H9 (cell line): ENCODE results near the gene TUBD1. TPM values are rescaled to one million over a fixed set of nuclear protein-coding genes. Genes with fewer than 3 reads are reported as not detected.

Experiments used
- DNase-seq: peaks from one replicate; pipeline ENCODE4 v3.0.0-alpha.2; 2017
- H2AFZ ChIP-seq: one replicate; pipeline ENCODE4 v1.6.1; 2013; ENCODE audit warnings: mild to moderate bottlenecking, low read length, control low read depth, moderate library complexity
- H2AK5ac ChIP-seq: 2 replicates; pipeline ENCODE4 v1.6.1; 2013; ENCODE audit warnings: low read length, control low read depth, mixed read lengths; ENCODE audit not compliant: insufficient read length
- H2BK120ac ChIP-seq: one replicate; pipeline ENCODE4 v1.6.1; 2013; ENCODE audit warnings: low read depth, mild to moderate bottlenecking, low read length, control low read depth, inconsistent platforms; ENCODE audit not compliant: poor library complexity, severe bottlenecking
- H2BK12ac ChIP-seq: 2 replicates; pipeline ENCODE4 v1.6.1; 2013; ENCODE audit warnings: low read length, control low read depth, mixed read lengths, low read depth; ENCODE audit not compliant: insufficient read length
- H2BK15ac ChIP-seq: 2 replicates; pipeline ENCODE4 v1.6.1; 2013; ENCODE audit warnings: low read depth, low read length, control low read depth
- H2BK20ac ChIP-seq: one replicate; pipeline ENCODE4 v1.6.1; 2013; ENCODE audit warnings: low read depth, mild to moderate bottlenecking, low read length, control low read depth, inconsistent platforms; ENCODE audit not compliant: poor library complexity, severe bottlenecking
- H2BK5ac ChIP-seq: 2 replicates; pipeline ENCODE4 v1.6.1; 2013; ENCODE audit warnings: low read length, control low read depth, mixed read lengths; ENCODE audit not compliant: insufficient read length
- H3K14ac ChIP-seq: 2 replicates; pipeline ENCODE4 v1.6.1; 2013; ENCODE audit warnings: low read length, control low read depth; ENCODE audit not compliant: insufficient read depth
- H3K18ac ChIP-seq: 2 replicates; pipeline ENCODE4 v1.6.1; 2013; ENCODE audit warnings: low read depth, mild to moderate bottlenecking, mixed read lengths, low read length, control low read depth; ENCODE audit not compliant: insufficient read length
- H3K23ac ChIP-seq: 2 replicates; pipeline ENCODE4 v1.6.1; 2013; ENCODE audit warnings: low read length, control low read depth, mixed read lengths, low read depth; ENCODE audit not compliant: insufficient read length
- H3K23me2 ChIP-seq: 2 replicates; pipeline ENCODE4 v1.6.1; 2013; ENCODE audit warnings: low read depth, mild to moderate bottlenecking, mixed read lengths, low read length, control low read depth; ENCODE audit not compliant: insufficient read length, poor library complexity, severe bottlenecking
- H3K27ac ChIP-seq: 2 replicates; pipeline ENCODE4 v1.5.1; 2013; ENCODE audit warnings: low read length, control low read depth, mixed read lengths, low read depth; ENCODE audit not compliant: insufficient read length
- H3K27me3 ChIP-seq: 2 replicates; pipeline ENCODE4 v1.6.1; 2013; ENCODE audit warnings: low read length, control low read depth, inconsistent platforms; ENCODE audit not compliant: insufficient read depth
- H3K4ac ChIP-seq: 2 replicates; pipeline ENCODE4 v1.6.1; 2013; ENCODE audit warnings: low read depth, mild to moderate bottlenecking, control low read depth, inconsistent platforms, low read length, moderate library complexity
- H3K4me1 ChIP-seq: 2 replicates; pipeline ENCODE4 v1.6.1; 2013; ENCODE audit warnings: low read length, control low read depth, inconsistent platforms; ENCODE audit not compliant: insufficient read depth
- H3K4me2 ChIP-seq: 2 replicates; pipeline ENCODE4 v1.6.1; 2013; ENCODE audit warnings: low read length, control low read depth, mixed read lengths; ENCODE audit not compliant: insufficient read length, insufficient read depth
- H3K56ac ChIP-seq: 2 replicates; pipeline ENCODE4 v1.6.1; 2013; ENCODE audit warnings: low read depth, mild to moderate bottlenecking, mixed read lengths, low read length, control low read depth; ENCODE audit not compliant: insufficient read length
- H3K79me1 ChIP-seq: 2 replicates; pipeline ENCODE4 v1.6.1; 2013; ENCODE audit warnings: low read depth, mild to moderate bottlenecking, moderate library complexity, low read length, control low read depth, inconsistent platforms; ENCODE audit not compliant: insufficient read depth, poor library complexity, severe bottlenecking
- H3K79me2 ChIP-seq: 2 replicates; pipeline ENCODE4 v1.6.1; 2013; ENCODE audit warnings: low read length, control low read depth, inconsistent platforms; ENCODE audit not compliant: insufficient read depth
- H3K9ac ChIP-seq: 2 replicates; pipeline ENCODE4 v1.6.1; 2013; ENCODE audit warnings: low read length, control low read depth, mixed read lengths; ENCODE audit not compliant: insufficient read length; ENCODE audit errors: extremely low read depth
- H3K9me3 ChIP-seq: one replicate; pipeline ENCODE4 v1.6.1; 2013; ENCODE audit warnings: low read depth, low read length, inconsistent platforms; ENCODE audit not compliant: control insufficient read depth
- H3T11ph ChIP-seq: one replicate; pipeline ENCODE4 v1.6.1; 2013; ENCODE audit warnings: mild to moderate bottlenecking, low read length, control low read depth, inconsistent platforms
- H4K20me1 ChIP-seq: one replicate; pipeline ENCODE4 v1.6.1; 2013; ENCODE audit not compliant: control insufficient read depth, insufficient read length, insufficient read depth
- H4K5ac ChIP-seq: 2 replicates; pipeline ENCODE4 v1.6.1; 2013; ENCODE audit warnings: low read depth, mild to moderate bottlenecking, mixed read lengths, low read length, control low read depth; ENCODE audit not compliant: insufficient read length
- H4K8ac ChIP-seq: replicated peaks from 2 replicates; pipeline ENCODE4 v1.6.1; 2013; ENCODE audit warnings: low read length, control low read depth, mixed read lengths, low read depth; ENCODE audit not compliant: insufficient read length
- H4K91ac ChIP-seq: 2 replicates; pipeline ENCODE4 v1.6.1; 2013; ENCODE audit warnings: low read depth, mild to moderate bottlenecking, moderate library complexity, mixed read lengths, low read length, control low read depth; ENCODE audit not compliant: insufficient read length
- H3K27ac Mint-ChIP-seq, 3 experiments: 2 replicates in 2 of 3; 3 replicates in 1 of 3; pipeline ENCODE4 v1.8.0; 2020 to 2021; ENCODE audit warnings: mixed read lengths in 3 of 3, mild to moderate bottlenecking in 1 of 3, moderate library complexity in 1 of 3
- H3K27me3 Mint-ChIP-seq: 2 replicates; pipeline ENCODE4 v1.8.0; 2021; ENCODE audit warnings: low read depth, mild to moderate bottlenecking, moderate library complexity, mixed read lengths
- H3K36me3 Mint-ChIP-seq, 3 experiments: 2 replicates in 2 of 3; 3 replicates in 1 of 3; pipeline ENCODE4 v1.8.0; 2020 to 2021; ENCODE audit warnings: low read depth in 3 of 3, mixed read lengths in 3 of 3; ENCODE audit not compliant: insufficient read depth in 1 of 3
- H3K4me1 Mint-ChIP-seq, 2 experiments: 2 replicates each; pipeline ENCODE4 v1.8.0; 2020; ENCODE audit warnings: mixed read lengths in 2 of 2
- H3K4me3 Mint-ChIP-seq, 2 experiments: 2 replicates in 1 of 2; 3 replicates in 1 of 2; pipeline ENCODE4 v1.8.0; 2020 to 2021; ENCODE audit warnings: mild to moderate bottlenecking in 2 of 2, mixed read lengths in 2 of 2, moderate library complexity in 1 of 2
- H3K9me3 Mint-ChIP-seq, 2 experiments: 2 replicates in 1 of 2; 3 replicates in 1 of 2; pipeline ENCODE4 v1.8.0; 2020; ENCODE audit warnings: mild to moderate bottlenecking in 2 of 2, mixed read lengths in 2 of 2, moderate library complexity in 1 of 2
- CTCF ChIP-seq: fragments of 200-600 bp; sonication (generic); conservative IDR thresholded peaks from 3 replicates; pipeline ENCODE4 v1.8.0; 2021; ENCODE audit warnings: antibody characterized with exemption, mild to moderate bottlenecking
- WGBS: extraction: QIAGEN DNeasy Blood & Tissue Kit; methylation state at CpG from one replicate; pipeline ENCODE4 v1.1.7; 2013; ENCODE audit warnings: missing lambda C conversion rate, low lambda C conversion rate, mixed read lengths; ENCODE audit not compliant: insufficient read length; ENCODE audit errors: extremely low coverage; 5-methylcytosine and 5-hydroxymethylcytosine counted together
- microRNA-seq: library from miRNA; unstranded; fragments of <30 nt; microRNA quantifications from one replicate; pipeline ENCODE4, GENCODE V29; 2020; ENCODE audit warnings: borderline microRNAs expressed
- total RNA-seq: library from RNA; stranded (reverse); gene quantifications from 2 replicates; pipeline ENCODE4 v1.2.1, GENCODE V29; 2021

TUBD1 gene
- total RNA-seq, 1 experiment from 2014 or later, result 26.4 TPM

DNA sequence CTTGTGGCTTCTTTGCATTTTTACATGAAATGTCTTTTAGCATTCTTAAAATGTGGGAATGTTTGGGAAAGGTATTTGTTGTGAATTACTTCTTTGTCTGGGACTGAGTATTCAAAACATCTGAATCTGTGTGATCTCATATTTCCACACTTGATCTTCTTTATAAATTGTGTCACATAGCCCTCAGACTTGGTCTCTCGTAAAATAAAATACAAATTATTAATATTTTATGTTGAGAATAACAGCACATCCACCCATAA lies 81.9 kb downstream of the TUBD1 start:
- H3K56ac ChIP-seq, result no peak overlapping the region
- H3K23ac ChIP-seq, result no peak overlapping the region
- H2BK20ac ChIP-seq, result no peak overlapping the region
- no peak overlapping the region for H2BK5ac ChIP-seq
- no peaks in the 10 kb centered on the region for H3K9me3 ChIP-seq
- no peak overlapping the region for H4K8ac ChIP-seq
- Mint-ChIP-seq H3K36me3 (peaks cover 0 to 17% (median 13%) of the 10 kb centered on the region in 3 experiments; a peak in 5 of 7 replicates), H3K4me3 (no peak overlapping the region), H3K4me1 (no peaks in the 10 kb centered on the region), H3K9me3 (no peaks in the 10 kb centered on the region), H3K27me3 (no peaks in the 10 kb centered on the region), H3K27ac (no peak overlapping the region)
- no peaks in the 10 kb centered on the region for H3K79me2 ChIP-seq
- no peak overlapping the region for H2BK15ac ChIP-seq
- H3K4me2 ChIP-seq, result no peak overlapping the region
- no peaks in the 10 kb centered on the region for H3K23me2 ChIP-seq
- no peak overlapping the region for H4K5ac ChIP-seq
- H2AFZ ChIP-seq, result no peak overlapping the region
- H4K20me1 ChIP-seq, result no peaks in the 10 kb centered on the region
- H3K79me1 ChIP-seq, result no peaks in the 10 kb centered on the region
- no peak overlapping the region for H3K9ac ChIP-seq
- no peak overlapping the region for H3K4ac ChIP-seq
- no peak overlapping the region for H3K27ac ChIP-seq
- H3T11ph ChIP-seq, result no peak overlapping the region
- TF ChIP-seq CTCF, result no peak
- no peaks in the 10 kb centered on the region for H3K4me1 ChIP-seq
- no CpG with 5 or more reads among the region's 1 CpG for WGBS
- no peak overlapping the region for H2AK5ac ChIP-seq
- DNase-seq, result no peak
- no peak overlapping the region for H4K91ac ChIP-seq
- H3K14ac ChIP-seq, result no peak overlapping the region
- H2BK12ac ChIP-seq, result no peak overlapping the region
- no peak overlapping the region for H2BK120ac ChIP-seq
- H3K18ac ChIP-seq, result no peak overlapping the region
- no peaks in the 10 kb centered on the region for H3K27me3 ChIP-seq

Small RNA genes lying within 50 kb of the gene (microRNA-seq; reads per million reads assigned to microRNA genes)
- 2,805 reads per million, percentile 98 among the genes with 10 or more reads in this experiment for gene MIR21

Other genes with a start within 250 kb of the TUBD1 start
- gene PTRH2, start 185.5 kb downstream of the TUBD1 start, total RNA-seq, result 40.4 and 40.8 TPM in 2 replicates
- 79.3 and 83.1 TPM in 2 replicates for gene VMP1, start 185.3 kb downstream of the TUBD1 start, total RNA-seq
- 28.7 and 36.1 TPM in 2 replicates for gene RPS6KB1, start 178 bp upstream of the TUBD1 start, total RNA-seq
- 6.8 and 8.8 TPM in 2 replicates for gene RNFT1, start 71.8 kb upstream of the TUBD1 start, total RNA-seq
- 35.3 and 36.3 TPM in 2 replicates for gene HEATR6, start 186.0 kb upstream of the TUBD1 start, total RNA-seq